ENCODE measurements around the gene ZNF491.
"Not testable (repeated sequence)": the region's sequence is repeated elsewhere in the genome, so short reads cannot be mapped to it uniquely, and the experiment has no call there.

Gene ZNF491

GRCh38 chr19:11807099-11807380 is 8.7 kb downstream of the ZNF491 start:
- FAIRE-seq = no peak

- FAIRE-seq = no peak
Observed at GRCh38 chr19:11813703-11814028, 15.3 kb downstream of the ZNF491 start.

- FAIRE-seq = no peak
Observed at GRCh38 chr19:11814029-11814699, 15.8 kb downstream of the ZNF491 start, which contains the start of gene ZNF440. Gene ZNF440 (plus strand): TSS chr19:11814273. CDS start chr19:11814448, 175 bp downstream.

GRCh38 chr19:11814700-11815035 is 16.3 kb downstream of the ZNF491 start:
- no peak for FAIRE-seq

- no peak for FAIRE-seq
Observed at GRCh38 chr19:11821474-11822109, 23.3 kb downstream of the ZNF491 start.

- not testable (repeated sequence) for FAIRE-seq
Observed at GRCh38 chr19:11828957-11829876, 30.9 kb downstream of the ZNF491 start.

GRCh38 chr19:11832253-11832912 is 34.1 kb downstream of the ZNF491 start:
- no peak for FAIRE-seq

- no peak for FAIRE-seq
Observed at GRCh38 chr19:11833541-11833940, 35.2 kb downstream of the ZNF491 start.

- not testable (repeated sequence) for FAIRE-seq
Observed at GRCh38 chr19:11835626-11836066, 37.3 kb downstream of the ZNF491 start.

- no peak for FAIRE-seq
Observed at GRCh38 chr19:11843722-11844121, 45.4 kb downstream of the ZNF491 start.

- FAIRE-seq = not testable (repeated sequence)
Observed at GRCh38 chr19:11847615-11848014, 49.3 kb downstream of the ZNF491 start.

GRCh38 chr19:11848200-11848593 is 49.9 kb downstream of the ZNF491 start:
- no peak for FAIRE-seq

GRCh38 chr19:11848594-11849469 is 50.5 kb downstream of the ZNF491 start, which contains the start of gene ZNF439:
Gene ZNF439 (plus strand): TSS chr19:11848726. CDS start chr19:11848868, 142 bp downstream.
- FAIRE-seq = no peak

GRCh38 chr19:11850289-11850688 is 52.0 kb downstream of the ZNF491 start:
- FAIRE-seq = not testable (repeated sequence)

GRCh38 chr19:11853358-11853757 is 55.0 kb downstream of the ZNF491 start:
- no peak for FAIRE-seq

- no peak for FAIRE-seq
Observed at GRCh38 chr19:11856596-11857250, 58.4 kb downstream of the ZNF491 start.
